Body of pancreas (tissue), 4 donors: ENCODE measurements around the gene CMTM7. TPM values are rescaled to one million over a fixed set of nuclear protein-coding genes. Genes with fewer than 3 reads are reported as not detected.
A peak's percentile ranks its signal among the peaks of the same experiment; 100 is the strongest.

Experiments used
- ATAC-seq: fragments of 150-250 bp; one replicate; pipeline ENCODE4 v1.9.1; 2016
- DNase-seq, 4 donors: peaks; one replicate each; pipeline ENCODE4 v3.0.0-alpha.2; 2019
- H3K27ac ChIP-seq, 4 donors: fragments of 200-600 bp; sonication (generic); 1 replicate in 3 of 4; 2 replicates in 1 of 4; pipeline versions ENCODE4 v1.5.1 to v1.6.1; 2016 to 2019; ENCODE audit warnings: mild to moderate bottlenecking in 1 of 4, mixed read lengths in 1 of 4, moderate library complexity in 1 of 4
- H3K27me3 ChIP-seq, 2 donors: fragments of 200-600 bp; sonication (generic); one replicate each; pipeline ENCODE4 v1.6.0; 2016; ENCODE audit warnings: mild to moderate bottlenecking in 1 of 2
- H3K36me3 ChIP-seq, 2 donors: fragments of 200-600 bp; sonication (generic); replicated peaks in 1 of 2; 2 replicates each; pipeline ENCODE4 v1.5.1; 2016; ENCODE audit warnings: low read depth in 2 of 2; ENCODE audit not compliant: insufficient read depth in 1 of 2
- H3K4me1 ChIP-seq: fragments of 200-600 bp; sonication (generic); one replicate; pipeline ENCODE4 v1.6.0; 2016
- H3K4me3 ChIP-seq, 2 donors: fragments of 200-600 bp; sonication (generic); 1 replicate in 1 of 2; 2 replicates in 1 of 2; pipeline ENCODE4 v1.5.1; 2016 to 2019
- H3K9me3 ChIP-seq, 3 donors: fragments of 200-600 bp; sonication (generic); 1 replicate in 2 of 3; 2 replicates in 1 of 3; pipeline ENCODE4 v1.5.1; 2016
- CTCF ChIP-seq, 7 experiments: fragments of 450-650 bp in 4 of 7; fragments of 200-600 bp in 3 of 7; sonication (generic) in 3 of 7; IDR thresholded peaks; one replicate each; pipeline ENCODE4 v1.5.1; 2016 to 2019; ENCODE audit warnings: antibody characterized with exemption in 7 of 7
- POLR2A ChIP-seq, 3 donors: fragments of 450-650 bp; IDR thresholded peaks; one replicate each; pipeline ENCODE4 v1.6.1; 2016; ENCODE audit warnings: antibody characterized with exemption in 3 of 3, mild to moderate bottlenecking in 2 of 3
- WGBS, 2 donors: methylation state at CpG; one replicate each; pipeline ENCODE4 v1.1.5; 2017; 5-methylcytosine and 5-hydroxymethylcytosine counted together
- intact Hi-C: fragments of 100-400 bp; cut with DNase I; formaldehyde crosslinking; loops from one replicate; pipeline ENCODE4 v1.15.1; 2023
- total RNA-seq, 2 donors: library from RNA; depleted of rRNA; stranded (reverse); fragments of >200 nt; gene quantifications; one replicate each; pipeline ENCODE4 v1.1.0, GENCODE V29; 2016

The CMTM7 gene
- total RNA-seq, 2 donors from 2014 or later: 23.3 to 51.1 TPM

- H3K27ac ChIP-seq: peak overlapping the region; percentile 86 to 94 (median 90)
- no peaks in the 10 kb centered on the region for H3K27me3 ChIP-seq
- DNase-seq (no peak), ATAC-seq (no peak)
- intact Hi-C loops: no loop called here
- no peaks in the 10 kb centered on the region for H3K36me3 ChIP-seq
- no peak overlapping the region for H3K4me3 ChIP-seq
- WGBS, 2 donors: 73 to 79% methylated on average over 2 of the region's 2 CpGs
- no peaks in the 10 kb centered on the region for H3K9me3 ChIP-seq
- TF ChIP-seq CTCF (IDR thresholded peaks at IDR 0.05): no peak
- peaks cover 81% of the 10 kb centered on the region for H3K4me1 ChIP-seq
Observed at GRCh38 chr3:32419742-32420125, 28.1 kb downstream of the CMTM7 start.

GRCh38 chr3:32420126-32421038 lies 28.7 kb downstream of the CMTM7 start:
- Histone ChIP-seq H3K9me3 (no peaks in the 10 kb centered on the region), H3K36me3 (no peaks in the 10 kb centered on the region), H3K4me1 (peaks cover 83% of the 10 kb centered on the region), H3K27ac (peak overlapping the region; percentile 86 to 94 (median 90)), H3K4me3 (no peak overlapping the region), H3K27me3 (no peaks in the 10 kb centered on the region)
- intact Hi-C loops: no loop called here
- peak; percentile 69 to 80 (median 78) for DNase-seq
- WGBS, 2 donors: 33 to 36% methylated on average over 13 to 14 of the region's 14 CpGs
- peak in 4 of 7 experiments; percentile 44 to 57 (median 49) for TF ChIP-seq CTCF (IDR thresholded peaks at IDR 0.05)
- peak in 2 of 3 donors; percentile 71 to 82 for TF ChIP-seq POLR2A (IDR thresholded peaks at IDR 0.05)
- ATAC-seq: peak; percentile 57

- no peak for TF ChIP-seq POLR2A (IDR thresholded peaks at IDR 0.05)
- no peak for TF ChIP-seq CTCF (IDR thresholded peaks at IDR 0.05)
- WGBS, 2 donors: 78% methylated on average over 3 of the region's 3 CpGs
- H3K27me3 ChIP-seq: no peaks in the 10 kb centered on the region
- no peaks in the 10 kb centered on the region for H3K36me3 ChIP-seq
- H3K4me3 ChIP-seq: no peak overlapping the region
- H3K27ac ChIP-seq: peak overlapping the region; percentile 86 to 94 (median 90)
- no peaks in the 10 kb centered on the region for H3K9me3 ChIP-seq
- intact Hi-C loops: no loop called here
- H3K4me1 ChIP-seq: peaks cover 90% of the 10 kb centered on the region
- ATAC-seq (no peak), DNase-seq (no peak)
Observed at GRCh38 chr3:32421185-32421584, 29.5 kb downstream of the CMTM7 start.

GRCh38 chr3:32421991-32422859 lies 30.6 kb downstream of the CMTM7 start:
- ATAC-seq: peak; percentile 91
- H3K9me3 ChIP-seq: no peaks in the 10 kb centered on the region
- 3 to 4% methylated on average over 10 of the region's 10 CpGs for WGBS, 2 donors
- TF ChIP-seq POLR2A (IDR thresholded peaks at IDR 0.05) (peak in 2 of 3 donors; percentile 25 to 51), CTCF (IDR thresholded peaks at IDR 0.05) (peak in 2 of 7 experiments; percentile 4 to 8)
- DNase-seq: peak; percentile 97 to 99 (median 98)
- no peak overlapping the region for H3K4me3 ChIP-seq
- no peaks in the 10 kb centered on the region for H3K36me3 ChIP-seq
- peaks cover 86% of the 10 kb centered on the region for H3K4me1 ChIP-seq
- H3K27ac ChIP-seq: peak overlapping the region; percentile 88 to 94 (median 90)
- no peaks in the 10 kb centered on the region for H3K27me3 ChIP-seq
- intact Hi-C loops: no loop called here
